Omental fat pad (tissue), 4 donors: ENCODE data around the gene SLC7A6. TPM values are rescaled to one million over a fixed set of nuclear protein-coding genes. Genes with fewer than 3 reads are reported as not detected.

ENCODE experiments used
- ATAC-seq: fragments of 150-250 bp; one replicate; pipeline ENCODE4 v1.9.1; 2016; ENCODE audit warnings: mild to moderate bottlenecking, moderate library complexity; ENCODE audit not compliant: low FRiP score
- DNase-seq: peaks from one replicate; pipeline ENCODE4 v3.0.0-alpha.2; 2019; ENCODE audit warnings: low spot score
- total RNA-seq, 4 donors: library from RNA; depleted of rRNA; stranded (reverse); fragments of >200 nt; gene quantifications; one replicate each; pipeline ENCODE4 v1.1.0, GENCODE V29; 2016
- TF ChIP-seq, protein P1 (sequence below), 3 donors: fragments of 450-650 bp; IDR thresholded peaks; one replicate each; pipeline ENCODE4 v1.5.1; 2016 to 2017; ENCODE audit warnings: antibody characterized with exemption in 3 of 3, mild to moderate bottlenecking in 3 of 3, moderate library complexity in 2 of 3

Gene SLC7A6
- total RNA-seq, 4 donors from 2014 or later = 129 to 181 (median 147) TPM

- ATAC-seq = no peak
- TF ChIP-seq, protein P1, sequence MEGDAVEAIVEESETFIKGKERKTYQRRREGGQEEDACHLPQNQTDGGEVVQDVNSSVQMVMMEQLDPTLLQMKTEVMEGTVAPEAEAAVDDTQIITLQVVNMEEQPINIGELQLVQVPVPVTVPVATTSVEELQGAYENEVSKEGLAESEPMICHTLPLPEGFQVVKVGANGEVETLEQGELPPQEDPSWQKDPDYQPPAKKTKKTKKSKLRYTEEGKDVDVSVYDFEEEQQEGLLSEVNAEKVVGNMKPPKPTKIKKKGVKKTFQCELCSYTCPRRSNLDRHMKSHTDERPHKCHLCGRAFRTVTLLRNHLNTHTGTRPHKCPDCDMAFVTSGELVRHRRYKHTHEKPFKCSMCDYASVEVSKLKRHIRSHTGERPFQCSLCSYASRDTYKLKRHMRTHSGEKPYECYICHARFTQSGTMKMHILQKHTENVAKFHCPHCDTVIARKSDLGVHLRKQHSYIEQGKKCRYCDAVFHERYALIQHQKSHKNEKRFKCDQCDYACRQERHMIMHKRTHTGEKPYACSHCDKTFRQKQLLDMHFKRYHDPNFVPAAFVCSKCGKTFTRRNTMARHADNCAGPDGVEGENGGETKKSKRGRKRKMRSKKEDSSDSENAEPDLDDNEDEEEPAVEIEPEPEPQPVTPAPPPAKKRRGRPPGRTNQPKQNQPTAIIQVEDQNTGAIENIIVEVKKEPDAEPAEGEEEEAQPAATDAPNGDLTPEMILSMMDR (IDR thresholded peaks at IDR 0.05) = no peak
- DNase-seq = no peak
These were observed 26.3 kb upstream of the SLC7A6 start for GRCh38 chr16:68238029-68238345.

- DNase-seq (no peak), ATAC-seq (no peak)
- TF ChIP-seq, protein P1 (IDR thresholded peaks at IDR 0.05) = no peak
These were observed 22.2 kb upstream of the SLC7A6 start for GRCh38 chr16:68242085-68242484.

DNA sequence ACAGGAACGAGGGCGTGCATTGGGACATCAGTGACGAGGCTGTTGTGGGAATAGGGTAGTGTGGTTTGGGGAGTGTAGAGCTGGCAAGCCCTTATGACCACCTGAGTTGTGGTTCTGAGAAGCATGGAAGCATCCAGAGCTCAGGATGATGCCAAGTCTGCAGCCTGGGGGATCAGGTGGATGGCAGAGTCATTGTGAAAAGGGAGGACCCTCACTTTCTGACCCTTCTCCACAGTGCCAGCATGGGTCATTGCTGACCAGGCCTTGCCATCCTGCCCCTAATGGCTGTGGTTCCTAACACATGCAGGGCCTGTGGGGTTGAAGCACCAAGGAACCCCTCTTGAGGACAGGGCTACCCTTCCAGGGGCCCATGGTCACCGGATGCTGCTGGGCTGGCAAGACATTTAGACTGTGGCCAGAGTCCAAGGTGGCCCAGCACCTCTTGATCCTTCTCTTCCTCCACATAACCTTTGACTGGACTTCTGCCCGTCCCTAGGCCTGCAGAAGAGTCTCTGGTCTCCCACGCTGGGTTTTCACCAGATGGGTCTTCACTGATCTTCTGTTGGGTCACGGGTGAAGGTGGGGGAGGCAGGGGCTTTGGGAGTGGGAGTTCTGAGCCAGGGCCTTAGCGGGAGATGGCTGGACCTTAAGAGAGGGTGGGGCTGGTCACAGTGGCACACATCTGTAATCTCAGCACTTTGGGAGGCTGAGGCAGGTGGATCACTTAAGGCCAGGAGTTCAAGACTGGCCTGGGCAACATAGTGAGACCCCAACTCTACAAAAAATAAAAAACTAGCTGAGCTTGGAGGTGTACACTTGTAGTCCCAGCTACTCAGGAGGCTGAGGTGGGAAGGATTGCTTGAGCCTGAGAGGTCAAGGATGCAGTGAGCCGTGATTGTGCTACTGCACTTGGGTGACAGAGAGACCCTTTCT, 21.1 kb upstream of the SLC7A6 start:
- DNase-seq (no peak), ATAC-seq (no peak)
- TF ChIP-seq, protein P1 (IDR thresholded peaks at IDR 0.05) = no peak

GRCh38 chr16:68244481-68244902, 19.8 kb upstream of the SLC7A6 start:
- ATAC-seq (no peak), DNase-seq (no peak)
- TF ChIP-seq, protein P1 (IDR thresholded peaks at IDR 0.05) = no peak

GRCh38 chr16:68244903-68245853, 19.1 kb upstream of the SLC7A6 start, which contains the start of gene PLA2G15:
TSS of gene PLA2G15 (plus strand) at chr16:68245373. CDS start at chr16:68245427, 54 bp downstream.
- peak; percentile 97 for ATAC-seq
- DNase-seq = peak; percentile 88
- TF ChIP-seq, protein P1 (IDR thresholded peaks at IDR 0.05) = no peak

DNA sequence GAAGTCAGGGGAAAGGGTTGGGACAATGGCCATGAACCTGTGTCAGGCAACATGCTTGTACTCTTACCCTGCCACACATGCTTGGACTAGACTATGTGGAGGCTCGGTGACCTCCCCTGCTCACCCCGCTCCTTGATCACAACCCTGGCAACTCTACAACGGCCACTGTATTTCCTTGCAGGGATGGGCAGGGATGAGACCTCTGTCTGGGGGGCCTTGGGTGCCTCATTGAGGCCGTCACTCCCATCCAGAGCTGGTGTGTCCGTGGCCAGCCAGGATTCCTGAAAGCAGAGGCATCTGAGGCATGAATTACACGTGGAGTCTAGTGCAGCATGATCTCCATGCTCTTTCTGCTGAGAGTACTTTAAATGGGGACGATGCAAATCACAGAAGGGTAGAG, 18.2 kb upstream of the SLC7A6 start:
- ATAC-seq (no peak), DNase-seq (no peak)
- TF ChIP-seq, protein P1 (IDR thresholded peaks at IDR 0.05) = no peak
